Measurements from ENCODE around the gene ASTN2. TPM values are rescaled to one million over a fixed set of nuclear protein-coding genes. Genes with fewer than 3 reads are reported as not detected.
"Not testable (repeated sequence)": the region's sequence is repeated elsewhere in the genome, so short reads cannot be mapped to it uniquely, and the experiment has no call there.

The ASTN2 gene
- polyA plus RNA-seq, 1 donor: 4.2 TPM

DNA sequence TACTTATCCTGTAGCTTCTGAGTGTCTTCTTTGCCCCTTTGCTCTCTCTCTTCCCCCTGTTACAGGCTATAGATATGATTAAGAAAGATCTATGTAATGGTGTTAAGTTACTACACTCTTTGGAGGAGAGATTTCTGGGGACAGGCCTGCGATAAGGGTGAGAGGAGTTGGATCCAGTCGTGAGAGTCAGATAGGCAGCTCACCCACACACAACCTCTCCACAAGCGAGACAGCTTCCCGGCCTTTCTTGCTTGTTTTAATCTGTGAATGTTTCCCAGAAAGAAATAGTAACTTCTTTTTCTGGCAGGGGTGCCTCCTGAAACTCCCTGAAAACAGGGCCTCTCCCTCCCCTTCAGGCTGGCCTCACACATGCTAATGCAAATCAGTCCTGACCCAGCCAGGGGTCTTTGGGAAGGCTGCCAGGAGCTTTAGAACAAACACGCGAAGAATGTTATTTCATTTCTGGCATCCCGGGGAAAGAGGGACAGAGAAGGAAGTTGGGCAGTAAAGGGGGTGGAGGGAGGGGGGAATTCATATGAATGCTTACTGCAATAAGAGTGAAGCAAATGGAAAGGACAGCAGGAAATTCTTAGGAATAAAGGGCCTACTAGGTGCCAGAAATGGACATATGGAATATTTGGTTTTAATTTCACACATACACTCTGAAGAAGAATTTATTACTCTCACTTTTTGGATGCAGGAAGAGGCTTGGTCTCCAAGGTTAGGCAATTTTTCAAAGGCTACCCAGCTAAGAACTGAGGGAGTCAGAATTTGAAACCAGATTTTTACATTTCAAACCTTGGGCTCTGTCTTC, 943.6 kb downstream of the ASTN2 start:
- peak; percentile 69 for DNase-seq

GRCh38 chr9:116468793-116469527, 945.9 kb downstream of the ASTN2 start:
- no peak for DNase-seq

DNA sequence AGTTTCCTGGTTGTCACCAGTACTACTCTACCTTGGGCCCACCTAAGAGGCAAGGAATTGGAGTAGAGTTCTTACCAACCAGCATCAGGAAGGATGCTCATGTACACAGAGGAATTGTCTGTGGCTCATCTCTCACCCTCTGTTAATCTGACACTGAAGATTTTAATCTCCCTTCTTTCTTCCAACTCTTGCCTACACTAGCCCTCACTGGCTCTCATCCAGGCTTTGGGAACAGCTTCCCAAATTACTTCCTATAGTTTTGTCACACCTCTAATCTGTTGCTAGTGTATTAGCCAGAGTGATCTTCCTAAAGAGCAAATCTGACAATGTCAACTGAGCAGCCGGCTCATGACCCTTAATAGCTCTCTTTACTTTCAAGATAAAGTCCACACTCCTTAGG, 946.5 kb downstream of the ASTN2 start:
- DNase-seq: no peak

GRCh38 chr9:116467740-116468351, 947.0 kb downstream of the ASTN2 start:
- no peak for DNase-seq

GRCh38 chr9:116466271-116467235, 948.3 kb downstream of the ASTN2 start:
- no peak for DNase-seq

DNA sequence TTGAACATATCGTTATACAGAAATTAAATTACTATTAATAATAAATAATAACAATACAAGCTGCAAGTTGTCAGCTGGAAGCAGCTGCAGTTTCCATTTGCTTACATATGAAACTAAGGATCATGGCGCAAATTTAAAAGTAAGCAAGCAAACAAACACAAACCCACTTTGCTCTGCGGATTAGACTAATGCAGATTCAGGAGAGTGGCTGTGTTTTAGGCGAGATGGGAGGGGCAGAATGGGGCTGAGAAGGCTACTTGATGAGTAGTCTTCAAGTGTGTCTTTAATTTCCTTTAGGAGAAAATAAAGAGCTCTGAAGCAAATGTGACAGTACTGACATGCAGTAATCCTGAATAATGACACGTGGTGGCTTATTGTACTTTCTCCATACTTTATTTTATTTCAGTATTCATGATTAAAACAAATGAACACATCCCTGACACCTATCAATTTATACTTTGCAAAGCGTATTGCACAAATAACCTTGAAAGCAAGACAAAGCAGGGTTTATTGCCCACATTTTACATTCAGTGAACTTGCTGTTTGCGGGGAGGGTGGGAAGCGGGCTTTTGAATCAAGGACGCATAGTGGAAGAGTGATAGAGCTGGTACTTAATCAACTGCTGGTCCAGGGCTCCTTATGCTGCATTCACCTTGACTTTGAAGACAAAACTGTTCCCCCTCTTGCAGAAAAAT, 949.1 kb downstream of the ASTN2 start:
- no peak for DNase-seq

GRCh38 chr9:116464987-116465571, 949.8 kb downstream of the ASTN2 start:
- no peak for DNase-seq

DNA sequence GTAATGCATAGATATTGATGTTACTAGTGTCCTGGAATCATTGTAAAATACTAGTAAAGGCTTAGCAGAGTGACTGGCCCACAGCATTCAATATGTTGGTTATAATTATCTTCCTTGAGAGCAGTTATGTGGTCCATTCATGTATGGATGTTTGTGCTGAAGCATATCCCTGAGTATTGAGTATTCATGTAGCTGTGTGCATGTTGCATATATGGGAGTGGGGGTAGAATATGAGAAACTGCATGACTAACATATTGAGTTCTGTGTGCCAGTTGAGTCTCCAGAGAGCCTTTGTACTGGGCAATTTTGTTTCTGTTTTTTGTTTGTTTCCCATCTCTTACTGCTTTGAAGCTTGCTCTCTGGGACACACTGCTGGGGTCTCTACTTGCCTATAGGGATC, 950.4 kb downstream of the ASTN2 start:
- DNase-seq: no peak

DNA sequence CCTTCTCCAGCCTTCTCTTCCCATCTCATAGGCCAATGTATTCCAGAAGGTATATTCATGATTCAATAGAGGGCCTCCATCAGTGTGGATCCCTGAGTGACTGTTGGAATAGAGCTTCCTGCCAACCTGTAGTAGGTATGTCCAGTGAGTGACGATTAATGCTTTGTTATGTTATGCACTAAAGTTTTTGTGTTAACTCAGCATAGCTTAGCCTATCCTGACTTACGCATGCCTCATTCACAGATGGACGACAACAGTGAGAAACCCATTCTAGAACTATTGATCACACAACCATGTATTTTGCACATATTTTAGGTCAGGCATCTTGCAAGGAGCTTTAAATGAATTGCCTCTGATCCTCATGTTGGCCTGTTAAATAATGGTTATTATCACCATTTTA, 953.2 kb downstream of the ASTN2 start:
- DNase-seq: no peak

DNA sequence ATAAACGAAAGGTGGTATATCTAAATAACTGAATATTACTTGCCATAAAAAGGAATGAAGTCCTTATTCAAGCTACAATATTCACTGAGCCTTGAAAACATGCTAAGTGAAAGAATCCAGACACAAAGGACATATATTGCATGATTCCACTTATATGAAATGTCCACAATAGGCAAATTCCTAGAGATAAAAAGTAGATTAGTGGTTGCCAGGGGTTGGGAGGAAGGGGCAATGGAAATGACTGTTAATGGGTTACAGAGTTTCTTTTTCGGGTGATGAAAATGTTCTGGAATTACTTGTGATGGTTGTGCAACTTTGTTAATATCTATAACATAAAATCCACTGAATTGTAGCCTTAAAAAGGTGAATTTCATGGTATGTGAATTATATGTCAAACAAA, 954.8 kb downstream of the ASTN2 start:
- DNase-seq: no peak

DNA sequence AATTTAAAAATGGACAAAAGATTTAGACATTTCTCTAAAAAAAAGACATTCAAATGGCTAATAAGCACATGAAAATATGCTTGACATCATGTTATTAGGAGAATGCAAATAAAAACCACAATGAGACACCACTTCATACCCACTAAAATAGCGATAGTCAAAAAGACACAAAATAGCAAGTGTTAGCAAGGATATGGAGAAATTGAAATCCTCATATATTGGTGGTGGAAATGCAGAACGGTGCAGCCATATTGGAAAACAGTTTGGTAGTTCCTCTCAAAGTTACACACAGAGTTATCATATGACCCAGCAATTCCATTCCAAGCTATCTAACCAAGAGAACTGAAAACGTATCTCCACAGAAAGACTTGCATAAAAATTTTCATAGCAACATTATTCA, 955.3 kb downstream of the ASTN2 start:
- DNase-seq: no peak

GRCh38 chr9:116456490-116457088, 958.3 kb downstream of the ASTN2 start:
- no peak for DNase-seq

GRCh38 chr9:116454539-116454938, 960.3 kb downstream of the ASTN2 start:
- DNase-seq: not testable (repeated sequence)

GRCh38 chr9:116453785-116454184, 961.1 kb downstream of the ASTN2 start:
- no peak for DNase-seq

DNA sequence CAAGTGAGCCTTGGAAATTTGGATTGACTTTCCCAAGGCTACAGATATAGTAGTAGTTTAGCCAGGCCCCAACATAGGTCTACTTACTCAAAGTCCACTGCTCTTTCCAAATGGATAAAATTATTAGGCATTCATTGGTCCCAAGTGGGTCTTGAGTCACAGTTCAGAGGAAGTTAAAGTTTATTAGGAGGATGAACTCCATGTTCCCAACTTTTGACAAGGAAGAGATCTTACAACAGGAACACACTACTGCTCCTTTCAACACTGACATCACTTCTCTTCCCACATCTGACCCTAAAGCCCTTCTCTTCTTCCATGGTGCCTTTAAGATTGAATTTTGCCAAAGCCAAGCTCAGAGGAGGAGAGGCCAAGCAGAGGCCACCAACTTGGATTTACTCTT, 962.2 kb downstream of the ASTN2 start:
- no peak for DNase-seq

GRCh38 chr9:116452227-116452626, 962.6 kb downstream of the ASTN2 start:
- DNase-seq: no peak

DNA sequence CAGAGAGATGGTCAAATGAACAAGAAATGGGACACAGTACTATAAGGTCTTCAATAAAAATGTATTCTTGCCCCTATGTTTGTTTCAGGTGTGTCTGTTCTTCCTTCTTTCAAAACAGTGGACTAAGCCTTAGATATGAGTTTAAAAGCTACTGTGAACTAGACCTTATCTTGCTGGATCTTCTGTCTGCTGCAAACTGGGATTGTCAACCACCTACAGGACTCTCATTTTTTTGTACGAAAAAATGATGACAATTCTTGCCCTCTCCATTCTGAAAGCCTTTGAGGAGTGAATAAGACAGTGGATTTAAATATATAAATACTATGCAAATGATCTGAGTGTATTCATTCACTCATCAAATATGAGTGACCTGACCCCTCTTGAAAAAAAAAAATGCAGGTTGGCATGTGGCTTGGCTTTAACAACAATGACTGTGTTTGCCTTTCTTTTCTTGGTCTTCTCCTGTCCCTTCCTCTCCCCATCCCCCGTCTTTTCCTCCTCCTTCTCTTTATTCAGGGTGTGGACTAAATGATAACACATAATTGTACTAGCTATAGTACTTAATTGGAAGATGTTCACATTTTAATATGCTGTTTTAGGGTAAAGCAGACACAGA, 963.2 kb downstream of the ASTN2 start:
- DNase-seq: no peak

GRCh38 chr9:116450378-116451139, 964.3 kb downstream of the ASTN2 start:
- no peak for DNase-seq

DNA sequence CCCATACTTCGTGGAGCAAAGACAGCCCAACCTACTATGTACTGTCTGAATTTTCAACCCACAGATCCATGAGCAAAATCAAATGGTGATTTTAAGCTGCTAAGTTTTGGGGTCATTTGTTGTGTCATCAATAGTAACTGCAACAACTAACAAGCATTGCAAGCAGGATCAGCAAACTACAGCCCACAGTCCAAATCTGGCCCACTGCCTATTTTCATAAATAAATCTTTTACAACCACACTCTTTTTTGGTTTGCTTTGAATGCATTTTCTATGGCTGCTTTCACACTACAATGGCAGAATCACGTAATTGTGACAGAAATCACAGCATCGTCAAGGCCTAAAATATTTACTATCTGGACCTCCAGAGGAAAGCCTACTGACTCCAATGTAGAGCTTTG, 964.9 kb downstream of the ASTN2 start:
- DNase-seq: no peak

DNA sequence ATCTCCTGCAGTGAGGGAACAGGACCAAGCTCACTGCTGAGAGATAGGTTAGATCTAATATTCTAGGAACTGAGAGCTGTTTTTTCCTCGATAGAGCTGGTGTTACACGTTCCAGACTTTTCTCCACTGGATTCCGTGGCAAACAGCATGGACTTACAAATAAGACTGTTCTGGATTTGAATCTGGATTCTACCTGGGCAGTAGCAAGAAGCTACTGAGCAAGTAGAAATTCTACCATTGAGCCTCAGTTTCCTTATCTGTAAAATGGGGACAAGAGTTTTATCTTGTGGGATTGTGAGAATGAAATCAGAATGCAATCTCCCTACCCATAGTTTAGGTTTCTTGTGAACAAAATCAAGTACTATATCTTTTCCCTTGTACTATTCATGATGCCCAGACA, 966.4 kb downstream of the ASTN2 start:
- no peak for DNase-seq
